Mononuclear cell (primary cell): Measurements from ENCODE around the gene S100A5. TPM values are rescaled to one million over a fixed set of nuclear protein-coding genes. Genes with fewer than 3 reads are reported as not detected.
"Not testable (repeated sequence)": the region's sequence is repeated elsewhere in the genome, so short reads cannot be mapped to it uniquely, and the experiment has no call there.

Experiments
- H3K27me3 ChIP-seq: 2 replicates; pipeline ENCODE4 v1.6.0; 2011; ENCODE audit warnings: low read length, control low read depth; ENCODE audit not compliant: insufficient read depth
- H3K4me1 ChIP-seq: 2 replicates; pipeline ENCODE4 v1.5.1; 2011; ENCODE audit warnings: mild to moderate bottlenecking, low read length, control low read depth; ENCODE audit not compliant: insufficient read depth
- H3K4me3 ChIP-seq: 2 replicates; pipeline ENCODE4 v1.5.1; 2011; ENCODE audit warnings: mild to moderate bottlenecking, low read length, moderate library complexity
- H3K9me3 ChIP-seq: 2 replicates; pipeline ENCODE4 v1.5.1; 2011; ENCODE audit warnings: low read depth, mild to moderate bottlenecking, control low read depth, low read length
- total RNA-seq: library from RNA; depleted of rRNA; stranded (reverse); fragments of >200 nt; gene quantifications from one replicate; pipeline ENCODE4 v1.2.3, GENCODE V29; 2012

The S100A5 gene
- total RNA-seq, 1 donor = not detected

DNA sequence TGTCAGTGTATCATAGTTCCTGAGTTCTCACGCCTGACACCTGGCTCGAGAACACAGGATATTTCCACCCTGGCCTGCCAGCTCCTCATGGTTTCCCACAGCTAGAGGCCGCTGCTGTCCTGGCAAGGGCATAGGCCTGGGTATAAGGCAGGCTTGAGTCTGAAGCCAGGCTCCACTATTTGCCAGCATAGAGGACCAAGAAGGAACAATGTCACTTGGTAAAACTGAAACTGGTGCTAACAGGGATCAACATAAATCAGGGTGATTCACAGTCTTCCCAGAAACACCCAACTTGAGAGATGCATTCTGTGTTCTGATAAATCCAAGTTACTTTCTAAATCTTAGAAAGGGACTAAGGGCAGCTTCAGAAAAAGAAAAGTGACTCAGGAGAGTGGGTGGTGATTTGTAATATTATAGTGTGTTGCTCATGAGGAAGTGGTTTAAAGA is 31.9 kb upstream of the S100A5 start:
- Histone ChIP-seq H3K27me3 (no peaks in the 10 kb centered on the region), H3K9me3 (no peaks in the 10 kb centered on the region), H3K4me3 (no peak overlapping the region), H3K4me1 (peaks cover 43% of the 10 kb centered on the region)

DNA sequence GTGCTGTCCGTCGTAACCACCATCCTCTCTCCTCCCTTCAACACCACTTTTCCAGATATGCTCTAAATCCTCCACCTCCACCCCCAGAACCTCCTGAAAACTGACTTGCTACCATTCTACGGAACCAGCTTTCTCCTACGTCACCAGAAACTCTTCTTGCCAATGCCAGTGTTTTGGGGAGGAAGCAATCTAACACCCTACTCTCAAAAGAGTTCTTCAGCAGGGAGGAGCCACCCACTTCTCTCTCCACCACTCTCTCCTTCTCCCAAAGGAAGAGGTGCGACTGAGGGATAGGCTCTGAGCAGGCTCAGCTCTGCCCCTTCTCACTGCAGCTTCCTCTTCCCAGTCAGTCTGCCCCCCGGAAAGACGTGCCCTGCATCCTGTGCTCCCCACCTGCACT is 31.0 kb upstream of the S100A5 start:
- Histone ChIP-seq H3K27me3 (no peaks in the 10 kb centered on the region), H3K4me3 (no peak overlapping the region), H3K9me3 (no peaks in the 10 kb centered on the region), H3K4me1 (peaks cover 46% of the 10 kb centered on the region)

DNA sequence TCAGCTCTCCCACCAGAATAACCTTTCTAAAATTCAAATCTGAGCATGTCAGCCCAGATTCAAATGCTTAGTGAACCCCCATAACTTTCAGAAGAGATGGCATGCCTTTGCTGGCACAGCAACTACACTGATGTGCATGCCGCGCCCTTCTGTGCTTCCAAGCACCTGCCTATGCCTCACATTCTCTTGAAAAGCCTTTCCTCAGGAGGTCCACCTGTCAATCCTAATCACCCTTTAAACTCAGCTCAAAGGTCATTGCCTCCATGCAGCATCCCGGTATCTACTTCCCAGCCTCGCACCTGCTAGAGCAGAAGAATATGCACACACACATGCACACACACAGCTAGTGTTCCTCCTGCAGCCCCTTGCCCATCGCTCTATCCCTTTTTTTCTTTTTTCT is 30.1 kb upstream of the S100A5 start:
- H3K4me3 ChIP-seq = no peak overlapping the region
- peaks cover 54% of the 10 kb centered on the region for H3K4me1 ChIP-seq
- H3K27me3 ChIP-seq = no peaks in the 10 kb centered on the region
- no peaks in the 10 kb centered on the region for H3K9me3 ChIP-seq

DNA sequence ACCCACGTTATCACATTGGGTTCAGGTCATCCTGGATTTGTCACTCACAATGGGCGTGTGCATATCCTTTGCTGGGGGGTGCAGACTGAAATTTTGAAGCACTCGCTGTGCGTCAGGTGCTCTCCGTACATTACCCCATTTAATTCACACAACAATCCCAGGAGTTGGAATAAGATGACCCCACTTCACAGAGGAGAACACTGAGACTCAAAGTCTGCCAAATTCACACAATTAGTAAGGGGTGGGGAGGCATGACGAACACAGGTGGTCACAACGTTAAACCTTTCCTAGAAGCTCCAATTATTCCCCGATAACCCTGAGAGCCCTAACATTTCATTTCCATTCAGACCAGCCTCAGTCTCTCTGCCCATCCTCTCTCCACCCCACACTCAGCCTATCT is 28.7 kb upstream of the S100A5 start:
- H3K4me3 ChIP-seq = no peak overlapping the region
- no peaks in the 10 kb centered on the region for H3K27me3 ChIP-seq
- no peaks in the 10 kb centered on the region for H3K9me3 ChIP-seq
- peaks cover 66% of the 10 kb centered on the region for H3K4me1 ChIP-seq

DNA sequence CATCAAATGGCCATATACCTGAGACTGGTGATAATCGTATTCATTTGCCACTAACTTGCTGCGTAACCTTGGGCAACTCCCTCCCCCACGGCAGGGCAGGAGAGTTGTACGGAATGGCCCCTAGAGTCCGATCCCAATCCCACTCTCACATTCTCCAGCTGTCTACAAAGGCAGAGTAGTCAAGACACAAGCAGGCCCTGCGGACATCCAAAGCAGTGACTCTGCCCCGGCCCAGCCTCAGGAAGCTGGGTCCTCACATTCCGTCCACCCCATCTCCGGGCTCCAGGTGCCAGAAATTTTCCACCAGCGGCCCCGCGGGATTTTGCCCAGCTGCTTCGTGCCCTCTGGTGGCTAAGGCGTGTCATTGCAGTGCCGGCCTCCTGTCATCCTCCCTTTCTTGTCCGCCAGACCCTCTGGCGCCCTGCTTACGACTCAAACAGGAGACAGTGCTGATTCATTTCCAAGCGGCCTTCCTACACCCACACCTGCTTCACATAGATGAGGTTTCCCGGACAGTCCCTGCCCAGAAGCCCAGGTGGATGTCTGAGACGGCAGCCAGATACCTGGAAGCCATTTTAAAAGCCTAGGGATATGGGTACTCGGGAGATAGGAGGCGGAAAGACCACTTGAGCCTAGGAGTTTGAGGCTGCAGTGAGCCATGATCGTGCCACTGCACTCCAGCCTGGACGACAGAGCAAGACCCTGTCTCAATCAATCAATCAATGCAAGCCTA is 27.8 kb upstream of the S100A5 start:
- Histone ChIP-seq H3K9me3 (no peaks in the 10 kb centered on the region), H3K27me3 (no peaks in the 10 kb centered on the region), H3K4me1 (peaks cover 72% of the 10 kb centered on the region), H3K4me3 (no peak overlapping the region)

DNA sequence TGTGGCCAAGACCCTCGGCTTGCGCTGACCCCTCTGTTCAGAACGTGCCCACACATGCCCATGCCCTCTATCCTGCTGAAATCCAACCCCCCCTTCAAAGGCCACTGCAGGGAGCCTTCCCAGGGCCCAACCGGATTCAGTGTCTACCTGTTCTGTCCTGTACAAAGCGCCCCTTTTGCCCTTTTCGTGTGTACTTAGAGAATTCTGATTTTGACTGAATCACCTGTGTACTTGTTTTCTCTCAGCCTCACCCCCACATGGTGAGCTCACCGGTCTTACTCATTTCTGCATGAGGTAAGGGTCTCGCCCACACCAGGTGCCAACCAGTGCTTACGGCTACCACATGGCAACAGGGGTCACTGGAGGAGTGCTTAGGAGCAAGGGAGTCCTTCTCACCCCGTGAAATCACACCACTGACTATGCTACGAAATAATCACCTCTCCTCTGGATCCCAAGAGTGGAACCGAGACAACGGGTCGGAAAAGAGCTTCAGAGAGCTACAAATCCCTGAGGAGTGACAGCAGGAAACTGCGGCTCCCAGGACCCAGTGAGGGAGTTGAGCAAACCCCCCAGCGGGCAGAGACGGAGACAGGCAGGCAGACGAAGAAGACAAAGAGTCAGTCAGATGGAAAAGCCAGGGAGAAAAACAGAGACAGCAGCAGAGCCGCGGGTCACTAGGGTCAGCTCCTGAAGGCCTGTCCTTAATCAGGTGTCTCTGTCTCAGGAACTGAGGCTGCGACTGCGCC is 27.1 kb upstream of the S100A5 start:
- Histone ChIP-seq H3K4me1 (peaks cover 65% of the 10 kb centered on the region), H3K27me3 (no peaks in the 10 kb centered on the region), H3K9me3 (no peaks in the 10 kb centered on the region), H3K4me3 (no peak overlapping the region)

DNA sequence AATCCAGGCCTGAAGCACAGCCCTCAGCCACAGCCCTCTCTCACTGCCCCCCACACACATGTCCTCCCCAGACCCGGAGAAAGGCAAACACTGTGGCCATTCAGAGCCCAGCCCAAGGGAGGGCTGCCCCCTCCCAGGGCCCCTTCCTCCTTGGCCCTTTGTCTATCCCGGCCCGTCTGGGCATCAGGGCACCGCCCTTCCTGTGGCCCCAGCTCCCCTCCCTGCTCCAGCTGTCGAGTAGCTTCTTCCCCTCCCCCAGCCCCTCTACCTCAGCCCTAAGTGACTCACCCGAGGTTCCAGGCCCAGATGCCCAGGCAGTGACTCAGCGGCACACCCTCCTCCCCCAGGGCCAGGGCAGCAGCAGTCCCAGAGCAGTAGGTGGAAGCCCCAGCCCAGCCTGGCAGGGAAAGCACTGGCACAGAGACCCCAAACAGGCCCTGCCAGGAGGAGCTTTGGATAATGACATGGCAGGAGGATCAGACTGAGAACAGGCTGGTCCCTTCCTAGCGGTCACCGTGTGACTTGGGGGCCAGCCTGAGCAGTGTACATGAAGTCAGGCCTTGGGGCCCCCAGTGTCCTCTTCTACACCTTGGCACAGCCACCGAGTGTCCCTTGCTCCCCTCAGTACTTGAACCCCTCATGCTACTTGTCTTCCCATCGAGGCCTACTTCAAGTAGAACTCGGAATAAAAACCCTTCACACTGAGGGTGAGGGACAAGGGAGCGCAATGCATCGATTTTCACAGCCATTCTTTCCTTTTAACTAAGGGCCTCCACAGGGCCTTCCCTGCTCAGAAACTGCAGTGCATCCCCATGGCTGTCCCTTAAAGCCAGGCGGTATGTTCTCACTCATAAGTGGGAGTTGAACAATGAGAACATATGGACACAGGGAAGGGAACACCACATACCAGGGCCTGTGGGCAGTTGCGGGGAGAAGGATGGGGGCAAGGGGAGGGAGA is 26.0 kb upstream of the S100A5 start:
- no peaks in the 10 kb centered on the region for H3K9me3 ChIP-seq
- no peak overlapping the region for H3K4me3 ChIP-seq
- no peaks in the 10 kb centered on the region for H3K27me3 ChIP-seq
- peaks cover 54% of the 10 kb centered on the region for H3K4me1 ChIP-seq

DNA sequence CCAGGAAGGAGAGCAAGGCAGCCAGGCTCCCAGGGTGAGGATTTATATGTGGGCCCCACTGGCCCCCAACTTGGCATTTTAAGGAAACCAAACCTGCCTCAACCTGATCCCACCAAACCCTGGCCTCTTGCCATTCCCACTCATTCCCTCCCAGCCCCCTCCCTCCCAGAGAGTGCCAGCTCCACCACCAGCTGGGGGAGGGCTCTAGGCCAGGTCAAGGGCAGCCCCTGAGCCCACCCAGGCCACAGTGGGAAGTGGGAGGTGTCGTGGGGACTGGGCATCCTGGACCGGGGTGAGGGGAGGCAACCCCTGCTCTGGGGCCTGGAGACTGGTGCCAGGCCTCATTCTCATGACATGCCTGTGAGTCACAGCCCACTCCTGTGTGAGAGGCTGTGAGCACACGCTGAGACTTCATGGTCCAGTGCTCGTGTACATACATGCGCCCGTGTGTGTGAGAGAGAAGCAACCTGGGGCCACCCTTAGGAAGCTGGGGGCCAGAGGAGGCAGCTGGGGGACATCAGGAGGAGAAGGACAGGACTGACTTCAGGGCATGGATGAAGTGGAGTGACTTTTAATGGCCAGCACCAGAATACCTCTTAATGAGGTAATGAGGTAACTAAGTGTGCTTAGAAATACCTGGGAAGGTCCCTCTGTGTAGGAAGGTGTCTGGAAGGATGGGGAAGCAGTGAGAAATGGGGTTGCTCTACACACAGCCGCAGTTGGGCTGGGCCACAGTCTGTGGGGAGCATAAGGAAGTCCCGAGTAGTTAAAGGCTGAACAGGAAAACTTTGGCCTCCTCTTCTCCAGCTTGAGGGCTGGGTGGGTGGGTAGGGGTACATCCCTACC is 25.0 kb upstream of the S100A5 start, which contains the start of gene S100A2:
Gene S100A2 (minus strand): TSS at position 316 of the 846 bp plus-strand sequence. CDS start 1,967 bp downstream, outside the sequence.
- Histone ChIP-seq H3K4me3 (no peak within 1 kb of the TSS), H3K4me1 (peaks cover 53% of the 10 kb centered on the region), H3K27me3 (no peaks in the 10 kb centered on the region)

DNA sequence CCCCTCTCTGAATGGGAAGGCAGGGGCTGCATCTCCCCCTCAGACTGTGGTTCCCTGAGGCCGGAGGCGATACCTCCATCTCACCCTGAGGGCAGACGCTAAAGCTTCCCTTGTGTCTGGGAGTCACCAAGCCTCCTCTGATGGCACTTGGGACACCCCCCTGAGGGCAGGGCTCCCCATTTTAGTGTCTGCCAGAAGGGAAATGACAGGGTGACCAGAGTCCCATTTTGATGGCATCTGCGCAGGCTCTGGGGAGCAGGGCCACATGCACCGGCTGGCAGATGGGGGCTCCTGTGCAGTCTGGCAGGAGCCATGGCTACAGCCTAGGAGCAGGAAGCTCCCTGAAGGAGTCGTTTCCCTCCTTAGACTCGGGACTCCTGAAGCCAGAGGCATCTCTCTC is 23.3 kb upstream of the S100A5 start:
- Histone ChIP-seq H3K4me3 (no peak overlapping the region), H3K27me3 (no peaks in the 10 kb centered on the region), H3K9me3 (no peaks in the 10 kb centered on the region), H3K4me1 (peaks cover 53% of the 10 kb centered on the region)

More for the DNA sequence above, 25.0 kb upstream of the S100A5 start, which contains the start of gene S100A2:
- H3K9me3 ChIP-seq = no peaks in the 10 kb centered on the region

DNA sequence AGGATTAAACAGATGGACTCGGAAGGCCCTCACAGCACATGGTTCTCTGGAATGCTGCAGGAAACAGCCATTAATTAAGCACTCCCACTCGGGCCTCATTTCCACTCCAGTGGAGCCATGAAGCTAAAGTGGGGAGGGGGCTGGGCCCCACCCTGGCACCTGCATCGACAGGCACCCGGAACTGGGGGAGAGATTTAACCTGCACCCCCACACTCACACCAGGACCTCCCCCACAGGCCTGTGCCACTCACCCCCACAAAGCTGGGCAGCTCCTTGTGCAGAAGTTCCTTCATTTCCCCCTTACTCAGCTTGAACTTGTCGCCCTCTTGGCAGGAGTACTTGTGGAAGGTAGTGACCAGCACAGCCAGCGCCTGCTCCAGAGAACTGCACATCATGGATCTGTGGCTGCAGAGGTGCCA is 22.8 kb upstream of the S100A5 start:
- no peaks in the 10 kb centered on the region for H3K27me3 ChIP-seq
- H3K9me3 ChIP-seq = no peaks in the 10 kb centered on the region
- peaks cover 49% of the 10 kb centered on the region for H3K4me1 ChIP-seq
- H3K4me3 ChIP-seq = no peak overlapping the region

DNA sequence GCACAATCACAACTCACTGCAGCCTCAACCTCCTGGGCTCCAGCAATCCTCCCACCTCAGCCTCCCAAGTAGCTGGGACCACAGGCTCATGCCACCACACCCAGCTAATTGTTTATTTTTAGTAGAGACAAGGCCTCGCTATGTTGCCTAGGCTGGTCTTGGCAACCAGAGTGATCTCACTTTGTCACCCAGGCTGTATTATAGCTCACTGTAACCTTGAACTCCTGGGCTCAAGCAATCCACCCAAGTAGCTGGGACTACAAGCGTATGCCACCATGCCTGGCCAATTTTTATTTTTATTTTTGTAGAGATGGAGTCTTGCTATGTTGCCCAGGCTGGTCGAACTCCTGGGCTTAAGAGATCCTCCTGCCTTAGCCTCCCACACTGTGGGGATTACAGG is 21.3 kb upstream of the S100A5 start:
- not testable (repeated sequence) for H3K9me3 ChIP-seq, H3K27me3 ChIP-seq, H3K4me3 ChIP-seq
- peaks cover 36% of the 10 kb centered on the region for H3K4me1 ChIP-seq

DNA sequence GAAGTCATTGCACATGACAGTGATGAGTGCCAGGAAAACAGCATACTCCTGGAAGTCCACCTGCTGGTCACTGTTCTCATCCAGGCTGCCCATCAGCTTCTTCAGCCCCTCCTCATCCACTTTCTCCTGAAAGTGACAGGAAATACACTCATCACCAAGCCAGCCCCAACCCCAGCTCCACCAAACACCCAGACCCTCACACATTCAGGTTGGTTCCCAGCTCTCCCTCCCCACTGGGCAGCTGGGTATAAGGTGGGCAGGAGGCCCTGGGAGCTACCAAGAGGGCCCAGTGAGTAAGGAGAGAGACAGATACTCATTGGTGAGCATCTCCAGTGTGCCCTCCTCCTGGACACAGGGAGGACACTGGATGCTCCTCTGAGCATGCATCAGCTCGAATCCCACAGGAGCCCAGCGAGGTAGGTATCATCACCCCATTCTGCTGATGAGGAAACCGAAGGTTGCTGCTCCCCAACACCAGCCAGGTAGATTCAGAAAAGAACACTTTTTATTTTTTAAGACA is 20.8 kb upstream of the S100A5 start:
- no peaks in the 10 kb centered on the region for H3K9me3 ChIP-seq
- no peak overlapping the region for H3K4me3 ChIP-seq
- no peaks in the 10 kb centered on the region for H3K27me3 ChIP-seq
- peaks cover 36% of the 10 kb centered on the region for H3K4me1 ChIP-seq

DNA sequence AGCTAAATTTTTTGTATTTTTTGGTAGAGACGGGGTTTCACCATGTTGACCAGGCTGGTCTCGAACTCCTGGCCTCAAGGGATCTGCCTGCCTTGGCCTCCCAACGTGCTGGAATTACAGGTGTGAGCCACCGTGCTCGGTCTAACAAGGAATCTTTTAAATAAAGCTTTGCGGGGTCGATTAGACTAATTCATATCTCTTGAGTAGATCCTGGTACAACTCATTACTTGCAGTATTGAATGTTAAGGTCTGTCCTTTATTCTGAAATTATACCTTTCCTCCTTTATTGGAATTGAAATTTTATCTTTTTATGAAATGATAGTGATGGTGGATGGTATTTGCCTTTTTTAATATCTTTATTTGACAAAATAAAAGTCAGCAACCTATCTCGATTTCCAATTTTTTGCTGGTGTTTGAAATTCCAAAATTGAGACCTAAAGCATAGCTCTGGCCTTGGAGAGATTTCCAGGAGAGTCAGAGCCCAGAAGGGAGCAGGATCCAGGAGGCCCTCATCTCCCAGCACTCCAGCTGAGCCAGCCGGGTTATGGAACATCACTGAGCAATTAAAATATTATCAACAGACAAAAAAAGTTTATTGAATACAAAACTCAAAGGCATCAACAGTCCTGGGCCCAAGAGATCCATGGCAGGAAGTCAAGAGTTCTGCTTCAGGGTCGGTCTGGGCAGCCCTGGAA is 20.2 kb upstream of the S100A5 start:
- no peaks in the 10 kb centered on the region for H3K9me3 ChIP-seq
- no peaks in the 10 kb centered on the region for H3K27me3 ChIP-seq
- H3K4me3 ChIP-seq = no peak overlapping the region
- peaks cover 35% of the 10 kb centered on the region for H3K4me1 ChIP-seq
